Astrocyte (in vitro differentiated cells and primary cell): ENCODE measurements around the gene SLBP. TPM values are rescaled to one million over a fixed set of nuclear protein-coding genes. Genes with fewer than 3 reads are reported as not detected.

Experiments
- DNase-seq: peaks from one replicate; pipeline ENCODE4 v3.0.0-alpha.2; 2010; ENCODE audit warnings: low read depth
- FAIRE-seq: peaks from 2 replicates; lab custom pipeline; 2011; peaks lifted over from hg19 to GRCh38; lab: Jason Lieb, UNC
- H2AFZ ChIP-seq: 2 replicates; pipeline ENCODE4 v1.6.0; 2012; ENCODE audit warnings: low read depth, low read length, inconsistent platforms
- H3K27ac ChIP-seq: 2 replicates; pipeline ENCODE4 v1.5.1; 2011; ENCODE audit warnings: low read depth, low read length, inconsistent platforms
- H3K27me3 ChIP-seq: 2 replicates; pipeline ENCODE4 v1.6.0; 2011; ENCODE audit warnings: low read length, inconsistent platforms; ENCODE audit not compliant: insufficient read depth
- H3K36me3 ChIP-seq: 2 replicates; pipeline ENCODE4 v1.5.1; 2011; ENCODE audit warnings: low read length, inconsistent platforms; ENCODE audit not compliant: insufficient read depth
- H3K4me1 ChIP-seq: 2 replicates; pipeline ENCODE4 v1.5.1; 2011; ENCODE audit warnings: low read length, inconsistent platforms; ENCODE audit not compliant: insufficient read depth
- H3K4me2 ChIP-seq: 2 replicates; pipeline ENCODE4 v1.6.0; 2012; ENCODE audit warnings: low read length, inconsistent platforms
- H3K4me3 ChIP-seq: 2 replicates; pipeline ENCODE4 v1.5.1; 2011; ENCODE audit warnings: low read depth, mild to moderate bottlenecking, low read length, inconsistent platforms; ENCODE audit not compliant: insufficient read depth
- H3K79me2 ChIP-seq: 2 replicates; pipeline ENCODE4 v1.6.0; 2012; ENCODE audit warnings: mild to moderate bottlenecking, low read length, inconsistent platforms; ENCODE audit not compliant: insufficient read depth
- H3K9ac ChIP-seq: 2 replicates; pipeline ENCODE4 v1.6.0; 2012; ENCODE audit warnings: mild to moderate bottlenecking, low read length, inconsistent platforms
- H3K9me3 ChIP-seq: 2 replicates; pipeline ENCODE4 v1.5.1; 2012; ENCODE audit warnings: low read depth, mild to moderate bottlenecking, low read length, inconsistent platforms; ENCODE audit not compliant: insufficient read depth
- H4K20me1 ChIP-seq: 2 replicates; pipeline ENCODE4 v1.6.0; 2012; ENCODE audit warnings: low read length, inconsistent platforms; ENCODE audit not compliant: insufficient read depth
- H3K27ac Mint-ChIP-seq: one replicate; pipeline ENCODE4 v1.8.0; 2021; ENCODE audit warnings: mild to moderate bottlenecking, mixed read lengths; ENCODE audit not compliant: unreplicated experiment
- H3K27me3 Mint-ChIP-seq: one replicate; pipeline ENCODE4 v1.8.0; 2021; ENCODE audit warnings: low read depth, mixed read lengths; ENCODE audit not compliant: unreplicated experiment
- H3K36me3 Mint-ChIP-seq: one replicate; pipeline ENCODE4 v1.8.0; 2021; ENCODE audit warnings: low read depth, mixed read lengths; ENCODE audit not compliant: unreplicated experiment
- H3K4me1 Mint-ChIP-seq: one replicate; pipeline ENCODE4 v1.8.0; 2021; ENCODE audit warnings: low read depth, mixed read lengths; ENCODE audit not compliant: unreplicated experiment
- H3K4me3 Mint-ChIP-seq: one replicate; pipeline ENCODE4 v1.8.0; 2021; ENCODE audit warnings: mild to moderate bottlenecking, moderate library complexity, mixed read lengths; ENCODE audit not compliant: unreplicated experiment
- H3K9me3 Mint-ChIP-seq: one replicate; pipeline ENCODE4 v1.8.0; 2021; ENCODE audit warnings: mild to moderate bottlenecking, mixed read lengths; ENCODE audit not compliant: unreplicated experiment
- CTCF ChIP-seq: IDR thresholded peaks from 2 replicates; pipeline ENCODE4 v1.5.1; 2011; ENCODE audit warnings: low read depth, mild to moderate bottlenecking, inconsistent platforms, low read length, moderate library complexity; ENCODE audit not compliant: insufficient read depth
- EZH2 ChIP-seq: IDR thresholded peaks from 2 replicates; pipeline ENCODE4 v1.6.1; 2012; ENCODE audit warnings: mild to moderate bottlenecking, low read length, inconsistent platforms; ENCODE audit not compliant: insufficient read depth
- total RNA-seq: library from RNA; stranded (reverse); gene quantifications from 2 replicates; pipeline ENCODE4 v1.2.1, GENCODE V29; 2021

SLBP gene
- total RNA-seq, 1 donor from 2014 or later: 44.5 TPM

DNA sequence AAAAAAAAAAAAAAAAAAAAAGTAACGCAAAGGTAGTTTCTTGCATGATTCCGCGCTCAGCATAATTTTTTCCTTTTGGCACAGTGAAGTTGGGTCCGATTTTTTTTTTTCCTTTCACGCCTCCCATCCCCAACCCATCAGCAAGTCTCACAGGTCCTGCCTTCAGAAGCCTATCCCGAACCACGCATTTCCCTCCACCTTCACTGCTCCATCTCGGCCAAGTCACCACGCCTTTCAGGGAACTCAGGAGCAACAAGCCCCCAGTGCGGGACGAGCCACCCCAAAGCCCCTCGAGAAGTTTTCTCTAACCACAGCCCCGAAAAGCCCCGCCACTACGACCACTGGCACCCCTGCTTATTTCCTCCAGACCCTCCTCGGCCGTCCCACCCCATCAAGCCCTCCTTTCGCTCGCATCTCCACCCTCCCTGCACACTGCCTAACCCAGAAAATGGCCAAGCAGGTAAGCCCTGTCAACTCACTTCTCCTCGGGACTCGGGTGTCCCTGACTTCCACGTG, 1.0 kb downstream of the SLBP start:
- Mint-ChIP-seq H3K4me3 (peak overlapping the region; percentile 96), H3K27me3 (no peaks in the 10 kb centered on the region), H3K27ac (peak overlapping the region; percentile 93), H3K9me3 (no peaks in the 10 kb centered on the region), H3K36me3 (peaks cover 12% of the 10 kb centered on the region), H3K4me1 (peaks cover 17% of the 10 kb centered on the region)
- no peaks in the 10 kb centered on the region for H3K9me3 ChIP-seq
- FAIRE-seq (no peak), DNase-seq (no peak)
- H3K27me3 ChIP-seq: no peaks in the 10 kb centered on the region
- peaks cover 43% of the 10 kb centered on the region for H4K20me1 ChIP-seq
- peak overlapping the region; percentile 95 for H3K27ac ChIP-seq
- peak overlapping the region; percentile 85 for H3K4me3 ChIP-seq
- peaks cover 58% of the 10 kb centered on the region for H3K79me2 ChIP-seq
- peaks cover 6% of the 10 kb centered on the region for H3K36me3 ChIP-seq
- peak overlapping the region; percentile 38 for H2AFZ ChIP-seq
- peaks cover 6% of the 10 kb centered on the region for H3K4me1 ChIP-seq
- peak overlapping the region; percentile 97 for H3K4me2 ChIP-seq
- TF ChIP-seq CTCF (no peak), EZH2 (no peak)
- peak overlapping the region; percentile 90 for H3K9ac ChIP-seq

GRCh38 chr4:1708581-1708980, 3.5 kb downstream of the SLBP start:
- Histone ChIP-seq H3K4me2 (no peak overlapping the region), H3K9me3 (no peaks in the 10 kb centered on the region), H3K27ac (no peak overlapping the region), H3K4me1 (peaks cover 6% of the 10 kb centered on the region), H3K9ac (no peak overlapping the region), H3K36me3 (peaks cover 6% of the 10 kb centered on the region), H3K27me3 (no peaks in the 10 kb centered on the region), H2AFZ (no peak overlapping the region), H3K79me2 (peaks cover 82% of the 10 kb centered on the region), H4K20me1 (peaks cover 64% of the 10 kb centered on the region), H3K4me3 (no peak overlapping the region)
- TF ChIP-seq CTCF: no peak
- TF ChIP-seq EZH2: no peak
- Mint-ChIP-seq H3K4me3 (peak overlapping the region; percentile 29), H3K36me3 (peaks cover 21% of the 10 kb centered on the region), H3K27me3 (no peaks in the 10 kb centered on the region), H3K4me1 (peaks cover 17% of the 10 kb centered on the region), H3K9me3 (no peaks in the 10 kb centered on the region), H3K27ac (no peak overlapping the region)
- DNase-seq (no peak), FAIRE-seq (no peak)

GRCh38 chr4:1706358-1706757, 5.8 kb downstream of the SLBP start:
- TF ChIP-seq CTCF (no peak), EZH2 (no peak)
- no peaks in the 10 kb centered on the region for H3K4me1 ChIP-seq
- no peak overlapping the region for H3K4me2 ChIP-seq
- H3K27ac ChIP-seq: no peak overlapping the region
- peaks cover 24% of the 10 kb centered on the region for H3K36me3 Mint-ChIP-seq
- peaks cover 12% of the 10 kb centered on the region for H3K36me3 ChIP-seq
- H3K27me3 ChIP-seq: no peaks in the 10 kb centered on the region
- no peak overlapping the region for H3K9ac ChIP-seq
- no peak for DNase-seq
- no peak overlapping the region for H3K4me3 Mint-ChIP-seq
- H3K79me2 ChIP-seq: peaks cover 91% of the 10 kb centered on the region
- H2AFZ ChIP-seq: no peak overlapping the region
- no peaks in the 10 kb centered on the region for H3K9me3 Mint-ChIP-seq
- peaks cover 80% of the 10 kb centered on the region for H4K20me1 ChIP-seq
- no peaks in the 10 kb centered on the region for H3K9me3 ChIP-seq
- no peak overlapping the region for H3K27ac Mint-ChIP-seq
- H3K27me3 Mint-ChIP-seq: no peaks in the 10 kb centered on the region
- peaks cover 21% of the 10 kb centered on the region for H3K4me1 Mint-ChIP-seq
- no peak overlapping the region for H3K4me3 ChIP-seq
- FAIRE-seq: no peak
